ENCODE results near the gene DDAH1.

Gene DDAH1

GRCh38 chr1:85343612-85344255, 121.2 kb downstream of the DDAH1 start:
- Histone ChIP-seq H3K36me3 (ENCODE audit: control insufficient read depth, insufficient read depth, low read length) (peaks cover 31% of the 10 kb centered on the region), H3K4me3 (ENCODE audit: extremely low read depth, insufficient read depth, low read length, poor library complexity, severe bottlenecking) (no peak overlapping the region), H3K27ac (ENCODE audit: low read depth, low read length, severe bottlenecking) (peak overlapping the region; percentile 73), H3K9me3 (ENCODE audit: control insufficient read depth, low read length) (no peaks in the 10 kb centered on the region), H3K4me1 (ENCODE audit: control insufficient read depth, insufficient read depth, low read length, poor library complexity, severe bottlenecking) (peaks cover 48% of the 10 kb centered on the region)
- no CpG with 5 or more reads among the region's 1 CpG for WGBS, 2 experiments (ENCODE audit: insufficient coverage in 2 of 2)

- peaks cover 48% of the 10 kb centered on the region for H3K4me1 ChIP-seq (ENCODE audit: control insufficient read depth, insufficient read depth, low read length, poor library complexity, severe bottlenecking)
- peak overlapping the region; percentile 73 for H3K27ac ChIP-seq (ENCODE audit: low read depth, low read length, severe bottlenecking)
- no peaks in the 10 kb centered on the region for H3K9me3 ChIP-seq (ENCODE audit: control insufficient read depth, low read length)
- peaks cover 26% of the 10 kb centered on the region for H3K36me3 ChIP-seq (ENCODE audit: control insufficient read depth, insufficient read depth, low read length)
- WGBS, 2 experiments (ENCODE audit: insufficient coverage in 2 of 2), result no CpG with 5 or more reads among the region's 1 CpG
- H3K4me3 ChIP-seq (ENCODE audit: extremely low read depth, insufficient read depth, low read length, poor library complexity, severe bottlenecking), result no peak overlapping the region
Measured at GRCh38 chr1:85343213-85343611, 121.7 kb downstream of the DDAH1 start.

- no peaks in the 10 kb centered on the region for H3K9me3 ChIP-seq (ENCODE audit: control insufficient read depth, low read length)
- H3K27ac ChIP-seq (ENCODE audit: low read depth, low read length, severe bottlenecking), result no peak overlapping the region
- peaks cover 17% of the 10 kb centered on the region for H3K36me3 ChIP-seq (ENCODE audit: control insufficient read depth, insufficient read depth, low read length)
- no peak overlapping the region for H3K4me3 ChIP-seq (ENCODE audit: extremely low read depth, insufficient read depth, low read length, poor library complexity, severe bottlenecking)
- H3K4me1 ChIP-seq (ENCODE audit: control insufficient read depth, insufficient read depth, low read length, poor library complexity, severe bottlenecking), result peaks cover 48% of the 10 kb centered on the region
Measured at GRCh38 chr1:85342207-85342606, 122.8 kb downstream of the DDAH1 start.

GRCh38 chr1:85340427-85340826, 124.5 kb downstream of the DDAH1 start:
- peaks cover 17% of the 10 kb centered on the region for H3K36me3 ChIP-seq (ENCODE audit: control insufficient read depth, insufficient read depth, low read length)
- no peak overlapping the region for H3K27ac ChIP-seq (ENCODE audit: low read depth, low read length, severe bottlenecking)
- peaks cover 48% of the 10 kb centered on the region for H3K4me1 ChIP-seq (ENCODE audit: control insufficient read depth, insufficient read depth, low read length, poor library complexity, severe bottlenecking)
- no peaks in the 10 kb centered on the region for H3K9me3 ChIP-seq (ENCODE audit: control insufficient read depth, low read length)
- H3K4me3 ChIP-seq (ENCODE audit: extremely low read depth, insufficient read depth, low read length, poor library complexity, severe bottlenecking), result no peak overlapping the region
- WGBS, 2 experiments (ENCODE audit: insufficient coverage in 2 of 2), result 91 to 93% methylated on average over 2 to 3 of the region's 3 CpGs

- Histone ChIP-seq H3K9me3 (ENCODE audit: control insufficient read depth, low read length) (no peaks in the 10 kb centered on the region), H3K36me3 (ENCODE audit: control insufficient read depth, insufficient read depth, low read length) (peaks cover 18% of the 10 kb centered on the region), H3K4me1 (ENCODE audit: control insufficient read depth, insufficient read depth, low read length, poor library complexity, severe bottlenecking) (peaks cover 43% of the 10 kb centered on the region), H3K27ac (ENCODE audit: low read depth, low read length, severe bottlenecking) (no peak overlapping the region), H3K4me3 (ENCODE audit: extremely low read depth, insufficient read depth, low read length, poor library complexity, severe bottlenecking) (no peak overlapping the region)
- 90 to 100% methylated on average over 5 of the region's 7 CpGs for WGBS, 2 experiments (ENCODE audit: insufficient coverage in 2 of 2)
Measured at GRCh38 chr1:85339656-85340399, 125.1 kb downstream of the DDAH1 start.

GRCh38 chr1:85339089-85339488, 125.9 kb downstream of the DDAH1 start:
- Histone ChIP-seq H3K9me3 (ENCODE audit: control insufficient read depth, low read length) (no peaks in the 10 kb centered on the region), H3K27ac (ENCODE audit: low read depth, low read length, severe bottlenecking) (no peak overlapping the region), H3K4me3 (ENCODE audit: extremely low read depth, insufficient read depth, low read length, poor library complexity, severe bottlenecking) (no peak overlapping the region), H3K36me3 (ENCODE audit: control insufficient read depth, insufficient read depth, low read length) (peaks cover 24% of the 10 kb centered on the region), H3K4me1 (ENCODE audit: control insufficient read depth, insufficient read depth, low read length, poor library complexity, severe bottlenecking) (peaks cover 39% of the 10 kb centered on the region)
- WGBS, 2 experiments (ENCODE audit: insufficient coverage in 2 of 2), result no CpG with 5 or more reads among the region's 5 CpGs

- peaks cover 16% of the 10 kb centered on the region for H3K36me3 ChIP-seq (ENCODE audit: control insufficient read depth, insufficient read depth, low read length)
- no peak overlapping the region for H3K4me3 ChIP-seq (ENCODE audit: extremely low read depth, insufficient read depth, low read length, poor library complexity, severe bottlenecking)
- WGBS, 2 experiments (ENCODE audit: insufficient coverage in 2 of 2), result no CpG with 5 or more reads among the region's 2 CpGs
- no peaks in the 10 kb centered on the region for H3K9me3 ChIP-seq (ENCODE audit: control insufficient read depth, low read length)
- peaks cover 33% of the 10 kb centered on the region for H3K4me1 ChIP-seq (ENCODE audit: control insufficient read depth, insufficient read depth, low read length, poor library complexity, severe bottlenecking)
- no peak overlapping the region for H3K27ac ChIP-seq (ENCODE audit: low read depth, low read length, severe bottlenecking)
Measured at GRCh38 chr1:85334962-85335361, 130.0 kb downstream of the DDAH1 start.

GRCh38 chr1:85333186-85333585, 131.8 kb downstream of the DDAH1 start:
- Histone ChIP-seq H3K4me1 (ENCODE audit: control insufficient read depth, insufficient read depth, low read length, poor library complexity, severe bottlenecking) (peaks cover 39% of the 10 kb centered on the region), H3K9me3 (ENCODE audit: control insufficient read depth, low read length) (no peaks in the 10 kb centered on the region), H3K4me3 (ENCODE audit: extremely low read depth, insufficient read depth, low read length, poor library complexity, severe bottlenecking) (no peak overlapping the region), H3K36me3 (ENCODE audit: control insufficient read depth, insufficient read depth, low read length) (peaks cover 11% of the 10 kb centered on the region), H3K27ac (ENCODE audit: low read depth, low read length, severe bottlenecking) (no peak overlapping the region)
- WGBS, 2 experiments (ENCODE audit: insufficient coverage in 2 of 2), result 89% methylated on average over 1 of the region's 1 CpG; no CpG with 5 or more reads in 1 of the 2 experiments

GRCh38 chr1:85332575-85332974, 132.4 kb downstream of the DDAH1 start:
- 100% methylated on average over 1 of the region's 1 CpG for WGBS, 2 experiments (ENCODE audit: insufficient coverage in 2 of 2)
- H3K4me1 ChIP-seq (ENCODE audit: control insufficient read depth, insufficient read depth, low read length, poor library complexity, severe bottlenecking), result peaks cover 44% of the 10 kb centered on the region
- H3K36me3 ChIP-seq (ENCODE audit: control insufficient read depth, insufficient read depth, low read length), result peaks cover 11% of the 10 kb centered on the region
- H3K27ac ChIP-seq (ENCODE audit: low read depth, low read length, severe bottlenecking), result no peak overlapping the region
- H3K9me3 ChIP-seq (ENCODE audit: control insufficient read depth, low read length), result no peaks in the 10 kb centered on the region
- no peak overlapping the region for H3K4me3 ChIP-seq (ENCODE audit: extremely low read depth, insufficient read depth, low read length, poor library complexity, severe bottlenecking)

GRCh38 chr1:85330711-85331290, 134.2 kb downstream of the DDAH1 start:
- Histone ChIP-seq H3K9me3 (ENCODE audit: control insufficient read depth, low read length) (no peaks in the 10 kb centered on the region), H3K36me3 (ENCODE audit: control insufficient read depth, insufficient read depth, low read length) (peaks cover 11% of the 10 kb centered on the region), H3K4me3 (ENCODE audit: extremely low read depth, insufficient read depth, low read length, poor library complexity, severe bottlenecking) (no peak overlapping the region), H3K4me1 (ENCODE audit: control insufficient read depth, insufficient read depth, low read length, poor library complexity, severe bottlenecking) (peaks cover 49% of the 10 kb centered on the region), H3K27ac (ENCODE audit: low read depth, low read length, severe bottlenecking) (peak overlapping the region; percentile 97)
- WGBS, 2 experiments (ENCODE audit: insufficient coverage in 2 of 2), result 95 to 100% methylated on average over 2 to 4 of the region's 6 CpGs

- no CpG with 5 or more reads among the region's 3 CpGs for WGBS, 2 experiments (ENCODE audit: insufficient coverage in 2 of 2)
- peaks cover 51% of the 10 kb centered on the region for H3K4me1 ChIP-seq (ENCODE audit: control insufficient read depth, insufficient read depth, low read length, poor library complexity, severe bottlenecking)
- H3K27ac ChIP-seq (ENCODE audit: low read depth, low read length, severe bottlenecking), result peak overlapping the region; percentile 97
- no peaks in the 10 kb centered on the region for H3K9me3 ChIP-seq (ENCODE audit: control insufficient read depth, low read length)
- H3K36me3 ChIP-seq (ENCODE audit: control insufficient read depth, insufficient read depth, low read length), result peaks cover 11% of the 10 kb centered on the region
- no peak overlapping the region for H3K4me3 ChIP-seq (ENCODE audit: extremely low read depth, insufficient read depth, low read length, poor library complexity, severe bottlenecking)
Measured at GRCh38 chr1:85330214-85330631, 134.7 kb downstream of the DDAH1 start.
